Common myeloid progenitor, CD34-positive (primary cell): ENCODE data around the gene NUDT2.

Experiments used
- CTCF ChIA-PET: fragments of 350-600 bp; sonication (Branson Sonifier 250); formaldehyde crosslinking; loops from one replicate; lab custom pipeline; 2021; ENCODE audit warnings: antibody characterized with exemption; lab: Charles Lee
- POLR2A ChIA-PET: fragments of 350-600 bp; sonication (Branson Sonifier 250); formaldehyde crosslinking; loops from one replicate; lab custom pipeline; 2021; ENCODE audit warnings: antibody characterized with exemption; lab: Charles Lee
- DNase-seq, 3 donors: peaks; one replicate each; pipeline versions ENCODE4 v3.0.0 to v3.0.0-alpha.2; 2013
- H3K27ac ChIP-seq, 2 experiments: 1 replicate in 1 of 2; 2 replicates in 1 of 2; pipeline ENCODE4 v1.7.0; 2013; ENCODE audit warnings: inconsistent platforms in 2 of 2, low read length in 2 of 2, mild to moderate bottlenecking in 2 of 2, low read depth in 1 of 2, moderate library complexity in 1 of 2; ENCODE audit not compliant: severe bottlenecking in 2 of 2, insufficient read depth in 1 of 2, poor library complexity in 1 of 2
- H3K27me3 ChIP-seq, 5 experiments: replicated peaks in 2 of 5; 1 replicate in 3 of 5; 2 replicates in 2 of 5; pipeline versions ENCODE4 v1.6.1 to v1.7.0; 2013; ENCODE audit warnings: low read length in 4 of 5, mild to moderate bottlenecking in 2 of 5, moderate library complexity in 2 of 5, inconsistent platforms in 1 of 5; ENCODE audit not compliant: insufficient read depth in 5 of 5, control insufficient read depth in 4 of 5
- H3K36me3 ChIP-seq, 4 experiments: 1 replicate in 2 of 4; 2 replicates in 2 of 4; pipeline versions ENCODE4 v1.6.1 to v1.7.0; 2013; ENCODE audit warnings: low read length in 3 of 4, control low read depth in 1 of 4, mild to moderate bottlenecking in 1 of 4; ENCODE audit not compliant: control insufficient read depth in 4 of 4, insufficient read depth in 4 of 4
- H3K4me1 ChIP-seq, 4 experiments: 1 replicate in 3 of 4; 2 replicates in 1 of 4; pipeline versions ENCODE4 v1.6.1 to v1.7.1; 2013; ENCODE audit warnings: low read length in 3 of 4, mild to moderate bottlenecking in 3 of 4, control low read depth in 1 of 4, inconsistent platforms in 1 of 4, moderate library complexity in 1 of 4; ENCODE audit not compliant: control insufficient read depth in 4 of 4, insufficient read depth in 4 of 4; ENCODE audit errors: control extremely low read depth in 1 of 4
- H3K4me3 ChIP-seq, 7 experiments: 1 replicate in 4 of 7; 2 replicates in 3 of 7; pipeline versions ENCODE4 v1.5.1 to v1.7.0; 2013; ENCODE audit warnings: mild to moderate bottlenecking in 7 of 7, low read length in 6 of 7, moderate library complexity in 6 of 7, inconsistent platforms in 2 of 7, low read depth in 2 of 7, control low read depth in 1 of 7; ENCODE audit not compliant: insufficient read depth in 4 of 7, control insufficient read depth in 1 of 7; ENCODE audit errors: extremely low read depth in 1 of 7
- H3K9me3 ChIP-seq, 5 experiments: 1 replicate in 4 of 5; 2 replicates in 1 of 5; pipeline versions ENCODE4 v1.6.1 to v1.7.1; 2013; ENCODE audit warnings: low read length in 4 of 5, mild to moderate bottlenecking in 2 of 5, inconsistent platforms in 1 of 5, low read depth in 1 of 5, moderate library complexity in 1 of 5; ENCODE audit not compliant: control insufficient read depth in 4 of 5, insufficient read depth in 2 of 5; ENCODE audit errors: control extremely low read depth in 1 of 5
- WGBS: methylation state at CpG from one replicate; pipeline ENCODE4 v1.1.5; 2013; ENCODE audit not compliant: insufficient coverage; 5-methylcytosine and 5-hydroxymethylcytosine counted together

Gene NUDT2

GRCh38 chr9:34382879-34383278 is 53.5 kb downstream of the NUDT2 start:
- peaks cover 0 to 23% (median 18%) of the 10 kb centered on the region in 4 experiments for H3K4me1 ChIP-seq
- ChIA-PET CTCF (interaction anchor here (0.7 to 1.7 kb wide), 2 partner anchors 16 to 412 kb away, joined by 3 to 4 read pairs; no protein-coding TSS in a partner anchor), POLR2A (no interaction called here)
- H3K27ac ChIP-seq = no peak overlapping the region
- no peak overlapping the region for H3K4me3 ChIP-seq
- no peaks in the 10 kb centered on the region for H3K9me3 ChIP-seq
- no peaks in the 10 kb centered on the region for H3K36me3 ChIP-seq
- DNase-seq = no peak
- H3K27me3 ChIP-seq = peaks cover 0 to 16% (median 8%) of the 10 kb centered on the region in 5 experiments
- 100% methylated on average over 2 of the region's 3 CpGs for WGBS

GRCh38 chr9:34383904-34384303 is 54.5 kb downstream of the NUDT2 start:
- CTCF ChIA-PET = no interaction called here
- DNase-seq = no peak
- Histone ChIP-seq H3K9me3 (no peaks in the 10 kb centered on the region), H3K36me3 (no peaks in the 10 kb centered on the region), H3K4me1 (peaks cover 0 to 23% (median 18%) of the 10 kb centered on the region in 4 experiments), H3K27ac (no peak overlapping the region), H3K27me3 (peaks cover 0 to 16% (median 8%) of the 10 kb centered on the region in 5 experiments), H3K4me3 (no peak overlapping the region)
- POLR2A ChIA-PET = no interaction called here
- WGBS = no CpG with 5 or more reads among the region's 4 CpGs

GRCh38 chr9:34384368-34385165 is 55.2 kb downstream of the NUDT2 start:
- no peak overlapping the region for H3K4me3 ChIP-seq
- H3K4me1 ChIP-seq = peaks cover 0 to 19% (median 16%) of the 10 kb centered on the region in 4 experiments
- H3K36me3 ChIP-seq = no peaks in the 10 kb centered on the region
- ChIA-PET CTCF (no interaction called here), POLR2A (no interaction called here)
- no peak overlapping the region for H3K27ac ChIP-seq
- H3K9me3 ChIP-seq = no peaks in the 10 kb centered on the region
- WGBS = 100% methylated on average over 5 of the region's 7 CpGs
- peaks cover 0 to 16% (median 8%) of the 10 kb centered on the region in 5 experiments for H3K27me3 ChIP-seq
- no peak for DNase-seq

- POLR2A ChIA-PET = no interaction called here
Measured at GRCh38 chr9:34385561-34386230, 56.3 kb downstream of the NUDT2 start.

GRCh38 chr9:34386656-34387055 is 57.3 kb downstream of the NUDT2 start:
- Histone ChIP-seq H3K4me1 (no peaks in the 10 kb centered on the region), H3K36me3 (no peaks in the 10 kb centered on the region), H3K27me3 (peaks cover 0 to 6% (median 4%) of the 10 kb centered on the region in 5 experiments), H3K4me3 (no peak overlapping the region), H3K9me3 (no peaks in the 10 kb centered on the region), H3K27ac (no peak overlapping the region)
- no peak for DNase-seq
- ChIA-PET POLR2A (no interaction called here), CTCF (interaction anchor here (3.7 kb wide), 1 partner anchor 9 kb away, joined by 22 read pairs; the partner anchor contains the start of gene MYORG)
- 89% methylated on average over 3 of the region's 3 CpGs for WGBS

More at GRCh38 chr9:34385561-34386230, 56.3 kb downstream of the NUDT2 start:
- CTCF ChIA-PET = no interaction called here
- WGBS = 97% methylated on average over 5 of the region's 6 CpGs
- no peaks in the 10 kb centered on the region for H3K9me3 ChIP-seq
- no peaks in the 10 kb centered on the region for H3K36me3 ChIP-seq
- no peak overlapping the region for H3K27ac ChIP-seq
- H3K27me3 ChIP-seq = peaks cover 0 to 11% (median 8%) of the 10 kb centered on the region in 5 experiments
- peaks cover 0 to 9% (median 6%) of the 10 kb centered on the region in 4 experiments for H3K4me1 ChIP-seq
- H3K4me3 ChIP-seq = no peak overlapping the region
- DNase-seq = no peak

- no peak for DNase-seq
- Histone ChIP-seq H3K4me1 (no peaks in the 10 kb centered on the region), H3K27ac (no peak overlapping the region), H3K4me3 (no peak overlapping the region), H3K27me3 (peaks cover 0 to 6% (median 0%) of the 10 kb centered on the region in 5 experiments), H3K9me3 (no peaks in the 10 kb centered on the region), H3K36me3 (no peaks in the 10 kb centered on the region)
- CTCF ChIA-PET = interaction anchor here (3.7 kb wide), 1 partner anchor 9 kb away, joined by 22 read pairs; the partner anchor contains the start of gene MYORG
- WGBS = 80% methylated on average over 1 of the region's 4 CpGs
- POLR2A ChIA-PET = no interaction called here
Measured at GRCh38 chr9:34387239-34387638, 57.9 kb downstream of the NUDT2 start.
